ENCODE results near the gene PAGR1.
"Not testable (repeated sequence)": the region's sequence is repeated elsewhere in the genome, so short reads cannot be mapped to it uniquely, and the experiment has no call there.

Gene PAGR1

DNA sequence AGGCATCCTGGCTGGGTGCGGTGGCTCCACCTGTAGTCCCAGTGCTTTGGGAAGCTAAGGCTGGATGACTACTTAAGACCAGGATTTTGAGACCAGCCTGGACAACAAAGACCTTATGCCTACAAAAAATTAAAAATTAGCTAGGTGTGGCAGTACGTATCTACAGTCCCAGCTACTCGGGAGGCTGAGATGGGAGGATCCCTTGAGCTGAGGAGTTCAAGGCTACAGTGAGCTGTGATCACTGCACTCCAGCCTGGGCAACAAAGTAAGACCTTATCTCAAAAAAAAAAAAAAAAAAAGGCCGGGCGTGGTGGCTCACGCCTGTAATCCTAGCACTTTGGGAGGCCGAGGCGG lies 10.4 kb downstream of the PAGR1 start:
- Histone ChIP-seq H3K27me3 (ENCODE audit: insufficient read depth, low read length) (no peaks in the 10 kb centered on the region), H3K79me2 (ENCODE audit: control insufficient read depth, insufficient read depth, low read length, unreplicated experiment) (peaks cover 81% of the 10 kb centered on the region), H3K27ac (ENCODE audit: low read depth, low read length) (peak overlapping the region; percentile 74), H3K4me3 (ENCODE audit: low read depth, low read length) (peak overlapping the region; percentile 54), H3K4me1 (ENCODE audit: control insufficient read depth, insufficient read depth, low read length, unreplicated experiment) (peaks cover 53% of the 10 kb centered on the region), H2AFZ (ENCODE audit: low read length, unreplicated experiment) (no peak overlapping the region), H3K36me3 (ENCODE audit: insufficient read depth, low read length) (no peaks in the 10 kb centered on the region)

DNA sequence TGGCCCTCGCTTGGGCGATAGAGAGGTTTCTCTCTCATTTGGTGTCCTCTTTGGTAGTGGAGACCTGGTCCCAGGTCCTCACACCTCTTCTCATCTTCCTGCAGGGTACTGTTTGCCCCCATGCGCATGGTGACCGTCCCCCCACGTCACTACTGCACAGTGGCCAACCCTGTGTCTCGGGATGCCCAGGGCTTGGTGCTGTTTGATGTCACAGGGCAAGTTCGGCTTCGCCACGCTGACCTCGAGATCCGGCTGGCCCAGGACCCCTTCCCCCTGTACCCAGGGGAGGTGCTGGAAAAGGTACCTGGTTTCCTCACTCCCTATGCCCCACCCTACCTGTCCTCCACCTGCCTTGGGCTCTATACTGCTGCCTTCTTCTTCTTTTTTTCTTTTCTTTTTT lies 14.8 kb downstream of the PAGR1 start:
- no peak overlapping the region for H3K4me3 ChIP-seq (ENCODE audit: low read depth, low read length)
- peaks cover 11% of the 10 kb centered on the region; the same call in 1 of the 2 replicates for H3K36me3 ChIP-seq (ENCODE audit: insufficient read depth, low read length)
- no peaks in the 10 kb centered on the region for H3K27me3 ChIP-seq (ENCODE audit: insufficient read depth, low read length)
- peaks cover 14% of the 10 kb centered on the region for H3K4me1 ChIP-seq (ENCODE audit: control insufficient read depth, insufficient read depth, low read length, unreplicated experiment)
- H3K79me2 ChIP-seq (ENCODE audit: control insufficient read depth, insufficient read depth, low read length, unreplicated experiment) = peaks cover 48% of the 10 kb centered on the region
- H2AFZ ChIP-seq (ENCODE audit: low read length, unreplicated experiment) = no peak overlapping the region
- H3K27ac ChIP-seq (ENCODE audit: low read depth, low read length) = no peak overlapping the region

- H2AFZ ChIP-seq (ENCODE audit: low read length, unreplicated experiment) = no peak overlapping the region
- H3K27me3 ChIP-seq (ENCODE audit: insufficient read depth, low read length) = no peaks in the 10 kb centered on the region
- peaks cover 42% of the 10 kb centered on the region for H3K79me2 ChIP-seq (ENCODE audit: control insufficient read depth, insufficient read depth, low read length, unreplicated experiment)
- H3K27ac ChIP-seq (ENCODE audit: low read depth, low read length) = no peak overlapping the region
- no peak overlapping the region for H3K4me3 ChIP-seq (ENCODE audit: low read depth, low read length)
- peaks cover 9% of the 10 kb centered on the region for H3K4me1 ChIP-seq (ENCODE audit: control insufficient read depth, insufficient read depth, low read length, unreplicated experiment)
- peaks cover 12% of the 10 kb centered on the region for H3K36me3 ChIP-seq (ENCODE audit: insufficient read depth, low read length)
Observed at GRCh38 chr16:29831490-29831889, 15.5 kb downstream of the PAGR1 start.

- not testable (repeated sequence) for H3K4me3 ChIP-seq (ENCODE audit: low read depth, low read length); H3K4me1 ChIP-seq (ENCODE audit: control insufficient read depth, insufficient read depth, low read length, unreplicated experiment); H2AFZ ChIP-seq (ENCODE audit: low read length, unreplicated experiment); H3K27me3 ChIP-seq (ENCODE audit: insufficient read depth, low read length); H3K27ac ChIP-seq (ENCODE audit: low read depth, low read length)
- Histone ChIP-seq H3K36me3 (ENCODE audit: insufficient read depth, low read length) (peaks cover 20% of the 10 kb centered on the region), H3K79me2 (ENCODE audit: control insufficient read depth, insufficient read depth, low read length, unreplicated experiment) (peaks cover 26% of the 10 kb centered on the region)
Observed at GRCh38 chr16:29833219-29833618, 17.3 kb downstream of the PAGR1 start.

DNA sequence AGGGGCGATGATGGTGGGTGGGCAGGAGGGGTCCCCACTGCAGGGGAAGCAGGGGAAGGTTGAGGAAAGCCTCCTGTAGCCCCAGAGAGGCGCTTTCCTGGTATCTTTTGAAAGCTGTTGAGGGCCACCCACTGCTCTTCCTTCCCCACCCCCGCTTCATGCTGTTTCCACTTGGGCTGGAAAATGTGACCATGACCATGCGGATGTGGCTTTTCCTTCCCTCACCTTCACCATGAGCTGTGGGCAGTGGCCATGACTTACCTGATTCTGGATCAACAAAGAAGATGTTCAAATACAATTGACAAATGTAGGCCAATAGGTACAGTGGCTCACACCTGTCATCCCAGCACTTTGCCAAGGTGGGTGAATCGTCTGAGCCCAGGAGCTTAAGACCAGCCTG lies 18.1 kb downstream of the PAGR1 start:
- Histone ChIP-seq H2AFZ (ENCODE audit: low read length, unreplicated experiment) (no peak overlapping the region), H3K4me3 (ENCODE audit: low read depth, low read length) (no peak overlapping the region), H3K27me3 (ENCODE audit: insufficient read depth, low read length) (no peaks in the 10 kb centered on the region), H3K79me2 (ENCODE audit: control insufficient read depth, insufficient read depth, low read length, unreplicated experiment) (peaks cover 18% of the 10 kb centered on the region), H3K27ac (ENCODE audit: low read depth, low read length) (no peak overlapping the region), H3K4me1 (ENCODE audit: control insufficient read depth, insufficient read depth, low read length, unreplicated experiment) (no peaks in the 10 kb centered on the region), H3K36me3 (ENCODE audit: insufficient read depth, low read length) (peaks cover 24% of the 10 kb centered on the region)

GRCh38 chr16:29835926-29836325 lies 20.0 kb downstream of the PAGR1 start:
- H3K27me3 ChIP-seq (ENCODE audit: insufficient read depth, low read length) = no peaks in the 10 kb centered on the region
- H3K4me1 ChIP-seq (ENCODE audit: control insufficient read depth, insufficient read depth, low read length, unreplicated experiment) = no peaks in the 10 kb centered on the region
- H3K27ac ChIP-seq (ENCODE audit: low read depth, low read length) = no peak overlapping the region
- H3K4me3 ChIP-seq (ENCODE audit: low read depth, low read length) = no peak overlapping the region
- H2AFZ ChIP-seq (ENCODE audit: low read length, unreplicated experiment) = no peak overlapping the region
- peaks cover 33% of the 10 kb centered on the region for H3K36me3 ChIP-seq (ENCODE audit: insufficient read depth, low read length)
- H3K79me2 ChIP-seq (ENCODE audit: control insufficient read depth, insufficient read depth, low read length, unreplicated experiment) = peaks cover under 1% of the 10 kb centered on the region

DNA sequence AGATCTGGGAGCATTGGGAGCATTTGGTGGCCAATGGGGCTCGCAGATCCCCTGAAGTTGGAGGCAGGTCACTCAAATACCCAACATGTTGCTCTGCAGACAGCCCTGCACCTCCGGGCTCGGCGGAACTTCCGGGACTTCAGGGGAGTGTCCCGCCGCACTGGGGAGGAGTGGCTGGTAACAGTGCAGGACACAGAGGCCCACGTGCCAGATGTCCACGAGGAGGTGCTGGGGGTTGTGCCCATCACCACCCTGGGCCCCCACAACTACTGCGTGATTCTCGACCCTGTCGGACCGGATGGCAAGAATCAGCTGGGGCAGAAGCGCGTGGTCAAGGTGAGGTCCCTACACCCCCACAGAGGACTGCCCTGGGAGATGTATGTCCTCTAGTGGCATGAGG lies 20.7 kb downstream of the PAGR1 start:
- no peaks in the 10 kb centered on the region for H3K27me3 ChIP-seq (ENCODE audit: insufficient read depth, low read length)
- no peak overlapping the region for H2AFZ ChIP-seq (ENCODE audit: low read length, unreplicated experiment)
- H3K36me3 ChIP-seq (ENCODE audit: insufficient read depth, low read length) = peaks cover 33% of the 10 kb centered on the region
- H3K4me1 ChIP-seq (ENCODE audit: control insufficient read depth, insufficient read depth, low read length, unreplicated experiment) = no peaks in the 10 kb centered on the region
- H3K4me3 ChIP-seq (ENCODE audit: low read depth, low read length) = no peak overlapping the region
- H3K27ac ChIP-seq (ENCODE audit: low read depth, low read length) = no peak overlapping the region
- H3K79me2 ChIP-seq (ENCODE audit: control insufficient read depth, insufficient read depth, low read length, unreplicated experiment) = no peaks in the 10 kb centered on the region

GRCh38 chr16:29837841-29838240 lies 21.9 kb downstream of the PAGR1 start:
- no peaks in the 10 kb centered on the region for H3K27me3 ChIP-seq (ENCODE audit: insufficient read depth, low read length)
- peaks cover 33% of the 10 kb centered on the region for H3K36me3 ChIP-seq (ENCODE audit: insufficient read depth, low read length)
- H3K4me1 ChIP-seq (ENCODE audit: control insufficient read depth, insufficient read depth, low read length, unreplicated experiment) = no peaks in the 10 kb centered on the region
- H3K79me2 ChIP-seq (ENCODE audit: control insufficient read depth, insufficient read depth, low read length, unreplicated experiment) = no peaks in the 10 kb centered on the region
- H3K4me3 ChIP-seq (ENCODE audit: low read depth, low read length) = no peak overlapping the region
- H3K27ac ChIP-seq (ENCODE audit: low read depth, low read length) = no peak overlapping the region
- no peak overlapping the region for H2AFZ ChIP-seq (ENCODE audit: low read length, unreplicated experiment)

DNA sequence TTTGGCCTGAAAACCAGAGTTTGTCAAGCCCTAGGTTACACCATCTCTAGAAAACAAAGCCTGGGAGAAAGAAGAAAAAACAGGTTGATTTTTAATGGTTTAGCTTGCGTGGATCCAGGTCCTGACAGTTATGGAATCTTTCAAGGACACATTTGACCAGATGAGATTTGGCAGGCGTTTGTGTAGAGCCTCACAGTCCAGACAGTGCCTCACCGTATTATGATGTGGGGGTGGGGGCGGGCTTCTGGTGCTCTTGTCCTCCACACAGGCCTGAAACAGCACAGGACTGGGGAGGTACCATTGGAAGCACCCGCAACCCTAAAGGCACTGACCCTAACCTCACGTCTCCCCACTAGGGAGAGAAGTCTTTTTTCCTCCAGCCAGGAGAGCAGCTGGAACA lies 23.9 kb downstream of the PAGR1 start:
- Histone ChIP-seq H3K36me3 (ENCODE audit: insufficient read depth, low read length) (peaks cover 24% of the 10 kb centered on the region), H3K4me1 (ENCODE audit: control insufficient read depth, insufficient read depth, low read length, unreplicated experiment) (no peaks in the 10 kb centered on the region), H3K4me3 (ENCODE audit: low read depth, low read length) (no peak overlapping the region), H3K27me3 (ENCODE audit: insufficient read depth, low read length) (no peaks in the 10 kb centered on the region), H3K27ac (ENCODE audit: low read depth, low read length) (no peak overlapping the region), H3K79me2 (ENCODE audit: control insufficient read depth, insufficient read depth, low read length, unreplicated experiment) (no peaks in the 10 kb centered on the region), H2AFZ (ENCODE audit: low read length, unreplicated experiment) (no peak overlapping the region)

GRCh38 chr16:29840240-29840639 lies 24.3 kb downstream of the PAGR1 start:
- H3K27ac ChIP-seq (ENCODE audit: low read depth, low read length) = no peak overlapping the region
- H2AFZ ChIP-seq (ENCODE audit: low read length, unreplicated experiment) = no peak overlapping the region
- H3K27me3 ChIP-seq (ENCODE audit: insufficient read depth, low read length) = no peaks in the 10 kb centered on the region
- peaks cover 22% of the 10 kb centered on the region for H3K36me3 ChIP-seq (ENCODE audit: insufficient read depth, low read length)
- no peaks in the 10 kb centered on the region for H3K79me2 ChIP-seq (ENCODE audit: control insufficient read depth, insufficient read depth, low read length, unreplicated experiment)
- H3K4me1 ChIP-seq (ENCODE audit: control insufficient read depth, insufficient read depth, low read length, unreplicated experiment) = no peaks in the 10 kb centered on the region
- no peak overlapping the region for H3K4me3 ChIP-seq (ENCODE audit: low read depth, low read length)

- Histone ChIP-seq H3K4me3 (ENCODE audit: low read depth, low read length) (no peak overlapping the region), H3K27me3 (ENCODE audit: insufficient read depth, low read length) (no peaks in the 10 kb centered on the region), H3K4me1 (ENCODE audit: control insufficient read depth, insufficient read depth, low read length, unreplicated experiment) (no peaks in the 10 kb centered on the region), H3K36me3 (ENCODE audit: insufficient read depth, low read length) (peaks cover 19% of the 10 kb centered on the region), H3K27ac (ENCODE audit: low read depth, low read length) (no peak overlapping the region), H3K79me2 (ENCODE audit: control insufficient read depth, insufficient read depth, low read length, unreplicated experiment) (no peaks in the 10 kb centered on the region), H2AFZ (ENCODE audit: low read length, unreplicated experiment) (no peak overlapping the region)
Observed at GRCh38 chr16:29841631-29842030, 25.7 kb downstream of the PAGR1 start.

Data from ACC112 (cell line).